ENCODE measurements around the gene IL1R2. TPM values are rescaled to one million over a fixed set of nuclear protein-coding genes. Genes with fewer than 3 reads are reported as not detected.

IL1R2 gene
- total RNA-seq, 1 donor from 2014 or later, result 0.50 TPM

GRCh38 chr2:101970901-101971300 is 20.9 kb upstream of the IL1R2 start:
- no peak overlapping the region for H3K4me3 ChIP-seq (ENCODE audit: low read depth, low read length)
- DNase-seq (ENCODE audit: low read depth), result no peak

DNA sequence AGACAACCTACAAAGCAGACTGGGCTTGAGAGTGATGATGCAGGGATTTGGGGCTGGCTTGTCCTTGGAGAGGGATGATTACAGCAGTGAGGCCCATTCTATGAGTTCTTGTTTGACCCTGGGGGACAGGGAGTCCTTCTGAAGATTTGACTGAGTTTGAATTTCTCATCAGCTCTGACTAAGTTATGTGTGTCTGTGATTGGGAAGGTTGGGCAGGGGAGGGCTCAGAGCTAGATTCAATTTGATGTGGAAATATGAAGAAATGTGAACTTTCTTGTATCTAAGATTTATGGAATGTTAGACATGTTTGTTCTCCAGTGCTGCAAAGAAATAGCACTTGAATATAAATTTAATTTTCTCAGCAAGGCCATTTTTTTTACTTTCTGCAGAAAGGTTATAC is 19.9 kb upstream of the IL1R2 start:
- no peaks in the 10 kb centered on the region for H3K36me3 ChIP-seq (ENCODE audit: control insufficient read depth, insufficient read depth, low read length)
- H3K27me3 ChIP-seq (ENCODE audit: control insufficient read depth, insufficient read depth, low read length), result no peaks in the 10 kb centered on the region
- H3K4me3 ChIP-seq (ENCODE audit: low read depth, low read length), result no peak overlapping the region
- no peak for DNase-seq (ENCODE audit: low read depth)
- TF ChIP-seq, protein P1, sequence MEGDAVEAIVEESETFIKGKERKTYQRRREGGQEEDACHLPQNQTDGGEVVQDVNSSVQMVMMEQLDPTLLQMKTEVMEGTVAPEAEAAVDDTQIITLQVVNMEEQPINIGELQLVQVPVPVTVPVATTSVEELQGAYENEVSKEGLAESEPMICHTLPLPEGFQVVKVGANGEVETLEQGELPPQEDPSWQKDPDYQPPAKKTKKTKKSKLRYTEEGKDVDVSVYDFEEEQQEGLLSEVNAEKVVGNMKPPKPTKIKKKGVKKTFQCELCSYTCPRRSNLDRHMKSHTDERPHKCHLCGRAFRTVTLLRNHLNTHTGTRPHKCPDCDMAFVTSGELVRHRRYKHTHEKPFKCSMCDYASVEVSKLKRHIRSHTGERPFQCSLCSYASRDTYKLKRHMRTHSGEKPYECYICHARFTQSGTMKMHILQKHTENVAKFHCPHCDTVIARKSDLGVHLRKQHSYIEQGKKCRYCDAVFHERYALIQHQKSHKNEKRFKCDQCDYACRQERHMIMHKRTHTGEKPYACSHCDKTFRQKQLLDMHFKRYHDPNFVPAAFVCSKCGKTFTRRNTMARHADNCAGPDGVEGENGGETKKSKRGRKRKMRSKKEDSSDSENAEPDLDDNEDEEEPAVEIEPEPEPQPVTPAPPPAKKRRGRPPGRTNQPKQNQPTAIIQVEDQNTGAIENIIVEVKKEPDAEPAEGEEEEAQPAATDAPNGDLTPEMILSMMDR (IDR thresholded peaks at IDR 0.05; ENCODE audit: insufficient read depth, low read length, poor library complexity, severe bottlenecking), result no peak

More at GRCh38 chr2:101970901-101971300, 20.9 kb upstream of the IL1R2 start:
- TF ChIP-seq, protein P1 (IDR thresholded peaks at IDR 0.05; ENCODE audit: insufficient read depth, low read length, poor library complexity, severe bottlenecking), result no peak
- Histone ChIP-seq H3K36me3 (ENCODE audit: control insufficient read depth, insufficient read depth, low read length) (no peaks in the 10 kb centered on the region), H3K27me3 (ENCODE audit: control insufficient read depth, insufficient read depth, low read length) (no peaks in the 10 kb centered on the region)

- H3K4me3 ChIP-seq (ENCODE audit: low read depth, low read length), result no peak overlapping the region
- TF ChIP-seq, protein P1 (IDR thresholded peaks at IDR 0.05; ENCODE audit: insufficient read depth, low read length, poor library complexity, severe bottlenecking), result no peak
- no peak for DNase-seq (ENCODE audit: low read depth)
- H3K36me3 ChIP-seq (ENCODE audit: control insufficient read depth, insufficient read depth, low read length), result no peaks in the 10 kb centered on the region
- no peaks in the 10 kb centered on the region for H3K27me3 ChIP-seq (ENCODE audit: control insufficient read depth, insufficient read depth, low read length)
These were observed 18.9 kb upstream of the IL1R2 start for GRCh38 chr2:101972621-101973434.

DNA sequence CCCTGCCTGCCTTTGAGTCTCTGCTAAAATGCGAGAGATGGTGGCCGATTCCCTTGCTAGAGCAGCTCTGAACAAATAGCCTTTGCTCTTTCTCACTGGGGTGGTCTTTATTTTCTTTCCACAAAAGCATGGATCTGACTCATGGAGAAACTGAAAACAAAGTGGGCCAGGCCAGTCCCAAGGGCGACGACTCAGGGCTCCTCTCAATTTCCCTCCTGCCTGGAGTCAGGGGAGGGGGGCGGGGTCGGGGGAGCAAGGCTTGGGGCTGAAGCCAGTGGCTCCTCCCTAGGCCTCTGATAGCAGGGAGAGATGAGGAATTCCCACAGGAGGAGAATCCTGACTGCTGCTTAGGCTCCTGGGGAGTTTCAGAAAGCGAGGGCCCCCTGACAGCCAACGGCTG is 17.1 kb upstream of the IL1R2 start:
- H3K36me3 ChIP-seq (ENCODE audit: control insufficient read depth, insufficient read depth, low read length), result no peaks in the 10 kb centered on the region
- H3K27me3 ChIP-seq (ENCODE audit: control insufficient read depth, insufficient read depth, low read length), result no peaks in the 10 kb centered on the region
- DNase-seq (ENCODE audit: low read depth), result no peak
- TF ChIP-seq, protein P1 (IDR thresholded peaks at IDR 0.05; ENCODE audit: insufficient read depth, low read length, poor library complexity, severe bottlenecking), result no peak
- H3K4me3 ChIP-seq (ENCODE audit: low read depth, low read length), result no peak overlapping the region

DNA sequence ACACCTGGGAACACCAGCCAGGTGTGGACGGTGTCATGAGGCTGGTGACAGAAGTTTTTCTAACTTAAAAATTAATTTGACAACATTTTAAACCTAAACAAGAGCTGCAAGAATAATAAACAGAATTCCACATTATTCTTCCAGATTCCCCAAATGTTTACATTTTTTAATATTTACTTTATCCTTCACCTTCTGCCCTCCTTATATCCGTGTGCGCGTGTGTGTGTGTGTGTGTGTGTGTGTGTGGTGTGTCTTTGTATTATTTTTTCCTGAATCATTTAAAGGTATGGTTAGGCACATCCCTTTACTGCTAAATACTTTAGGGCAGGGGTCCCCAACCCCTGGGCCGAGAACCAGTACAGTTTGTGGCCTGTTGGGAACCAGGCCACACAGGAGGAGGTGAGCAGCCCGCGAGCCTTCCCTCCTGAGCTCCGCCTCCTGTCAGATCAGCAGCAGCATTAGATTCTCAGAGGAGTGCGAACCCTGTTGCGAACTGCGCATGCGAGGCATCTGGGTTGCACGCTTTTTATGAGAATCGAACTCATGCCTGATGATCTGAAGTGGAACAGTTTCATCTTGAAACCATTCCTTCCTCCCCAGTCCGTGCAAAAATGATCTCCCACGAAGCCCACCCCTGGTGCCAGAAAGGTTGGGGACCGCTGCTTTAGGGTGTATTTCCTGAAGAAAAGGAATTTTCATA is 16.4 kb upstream of the IL1R2 start:
- DNase-seq (ENCODE audit: low read depth), result no peak
- Histone ChIP-seq H3K36me3 (ENCODE audit: control insufficient read depth, insufficient read depth, low read length) (no peaks in the 10 kb centered on the region), H3K4me3 (ENCODE audit: low read depth, low read length) (no peak overlapping the region), H3K27me3 (ENCODE audit: control insufficient read depth, insufficient read depth, low read length) (no peaks in the 10 kb centered on the region)
- TF ChIP-seq, protein P1 (IDR thresholded peaks at IDR 0.05; ENCODE audit: insufficient read depth, low read length, poor library complexity, severe bottlenecking), result no peak

Measured in kidney epithelial cell (primary cell).